Activated T-helper 1 cell treated with anti-CD3 and anti-CD28 coated beads, Interleukin-2, amount 50 U/mL, for 16 hours (primary cell): ENCODE results near the gene ARHGEF38.
"Not testable (repeated sequence)": the region's sequence is repeated elsewhere in the genome, so short reads cannot be mapped to it uniquely, and the experiment has no call there.

Source experiments
- DNase-seq, 2 donors: peaks; one replicate each; pipeline ENCODE4 v3.0.0-alpha.2; 2020; ENCODE audit warnings: low read depth in 1 of 2, low spot score in 1 of 2

The ARHGEF38 gene

DNA sequence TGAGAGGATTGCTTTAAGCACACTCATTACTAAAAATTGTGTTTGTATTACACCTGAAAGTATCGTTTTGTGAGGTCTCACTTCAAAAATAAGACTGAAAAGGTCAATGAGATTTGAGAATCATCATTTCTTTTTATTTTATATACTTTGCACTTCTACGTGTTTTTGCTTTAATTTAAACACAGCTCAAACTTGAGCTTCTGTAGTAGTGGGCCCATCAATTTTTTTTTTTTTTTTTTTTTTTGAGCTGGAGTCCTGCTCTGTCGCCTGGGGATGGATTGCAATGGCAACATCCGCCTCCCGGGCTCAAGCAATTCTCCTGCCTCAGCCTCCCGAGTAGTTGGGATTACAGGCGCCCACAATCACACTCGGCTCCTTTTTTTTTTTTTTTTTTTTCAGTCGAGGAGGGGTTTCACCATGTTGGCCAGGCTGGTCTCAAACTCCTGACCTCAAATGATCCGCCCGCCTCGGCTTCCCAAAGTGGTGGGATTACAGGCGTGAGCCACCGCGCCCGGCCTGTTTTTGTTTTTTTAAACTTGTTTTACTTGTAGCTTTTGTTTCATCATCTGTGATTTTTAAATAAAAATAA, 157.7 kb downstream of the ARHGEF38 start:
- no peak for DNase-seq

DNA sequence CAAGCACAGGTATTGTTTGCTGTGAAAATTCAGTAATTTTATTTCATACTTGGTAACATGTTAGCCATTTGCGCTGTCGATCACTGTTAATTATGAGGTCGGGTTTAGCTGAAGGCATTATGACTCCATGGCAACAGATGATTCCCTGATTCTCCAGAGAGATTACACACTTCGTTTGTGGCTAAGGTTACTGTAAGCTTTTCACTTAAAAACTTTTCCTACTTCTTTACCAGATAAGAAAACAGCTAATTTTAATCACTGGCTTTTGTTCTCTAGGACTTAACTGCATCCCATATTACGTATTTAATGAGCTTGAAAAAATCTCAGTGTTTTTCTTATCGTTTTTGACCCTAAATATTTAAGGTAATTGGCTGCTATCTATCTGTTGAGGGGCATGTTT, 158.3 kb downstream of the ARHGEF38 start:
- DNase-seq, result no peak

DNA sequence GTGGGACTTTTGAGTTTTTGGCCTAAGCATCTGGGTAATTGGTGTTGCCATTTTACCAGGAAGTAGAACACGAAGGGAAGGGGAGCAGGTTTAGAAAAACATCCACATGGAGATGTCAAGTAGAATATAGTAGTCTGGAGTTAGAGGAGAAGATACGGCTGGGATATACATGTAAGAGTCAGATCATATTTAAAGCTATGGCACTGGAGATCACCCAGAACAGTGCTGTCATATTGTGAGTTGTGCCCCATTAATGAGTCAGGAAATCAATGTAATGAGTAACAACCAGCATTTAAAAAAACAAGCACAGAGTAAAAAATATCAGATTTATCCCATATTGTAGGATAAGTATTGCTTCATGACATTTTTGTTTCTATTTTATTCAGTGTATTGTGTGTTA, 160.3 kb downstream of the ARHGEF38 start:
- no peak for DNase-seq

DNA sequence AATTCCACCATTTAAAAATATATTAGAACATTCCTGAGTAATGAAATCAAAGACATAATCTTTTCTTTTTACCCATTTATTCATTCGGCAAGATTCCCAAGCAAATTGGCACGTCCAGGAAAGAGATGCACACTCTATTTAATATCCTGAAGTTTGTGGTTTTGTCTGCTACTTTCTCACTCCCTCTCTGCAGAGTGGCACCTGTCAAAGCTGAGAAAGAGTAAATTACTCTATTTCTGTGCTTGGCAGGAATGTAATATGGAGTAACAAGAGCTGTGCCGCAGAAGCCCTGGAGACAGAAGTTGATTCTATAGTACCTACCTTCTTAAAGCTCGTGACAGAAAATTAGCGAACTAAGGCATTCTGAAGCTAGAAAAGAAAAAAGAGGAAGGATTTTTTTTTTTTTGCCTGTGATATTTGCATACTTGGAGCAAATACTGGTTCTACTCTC, 161.7 kb downstream of the ARHGEF38 start:
- no peak for DNase-seq

DNA sequence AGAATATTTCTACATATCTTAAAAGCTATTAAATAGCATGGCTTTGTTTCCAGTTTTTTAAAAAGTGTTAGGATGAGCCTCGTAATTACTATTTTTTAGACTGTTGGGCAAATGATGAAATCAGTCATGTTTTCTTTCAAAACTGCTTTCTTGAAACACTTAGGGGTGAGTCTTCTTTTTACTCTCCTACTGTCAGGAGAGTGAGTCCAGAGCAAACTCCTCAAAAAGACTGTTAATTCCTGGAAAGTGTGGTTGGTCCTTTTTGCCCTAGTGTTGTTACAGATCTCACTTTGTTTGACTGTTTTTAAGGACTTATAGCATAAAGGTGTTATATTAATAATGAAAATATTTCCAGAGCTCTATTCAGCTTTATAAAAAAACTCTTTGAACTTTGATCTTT, 162.5 kb downstream of the ARHGEF38 start:
- DNase-seq, result no peak

DNA sequence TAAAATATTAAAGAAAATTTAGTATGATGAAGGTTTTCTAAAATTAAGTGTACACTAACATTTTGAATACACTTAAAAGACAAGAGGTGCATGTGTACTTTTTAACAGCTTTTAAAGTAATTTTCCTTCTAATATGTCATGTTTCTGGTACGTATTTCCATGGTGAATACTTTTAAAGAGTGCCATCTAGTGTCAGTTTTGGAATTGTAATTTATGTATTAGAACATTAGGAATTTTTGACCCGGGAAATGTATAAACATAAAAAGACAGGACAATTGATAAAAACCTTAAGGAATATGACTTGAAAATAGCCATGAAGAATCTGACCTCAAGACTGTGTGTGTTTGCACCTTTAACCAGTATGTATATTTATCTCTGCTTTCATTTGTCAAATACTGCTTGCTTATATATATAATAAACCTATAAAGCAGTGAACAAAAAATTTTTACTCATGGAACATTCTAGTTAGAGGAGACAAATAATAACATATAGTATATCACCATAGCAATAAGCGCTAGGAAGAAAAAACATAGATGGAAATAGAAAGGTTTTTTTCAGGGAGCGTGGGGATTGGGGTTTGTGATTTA, 163.4 kb downstream of the ARHGEF38 start:
- no peak for DNase-seq

DNA sequence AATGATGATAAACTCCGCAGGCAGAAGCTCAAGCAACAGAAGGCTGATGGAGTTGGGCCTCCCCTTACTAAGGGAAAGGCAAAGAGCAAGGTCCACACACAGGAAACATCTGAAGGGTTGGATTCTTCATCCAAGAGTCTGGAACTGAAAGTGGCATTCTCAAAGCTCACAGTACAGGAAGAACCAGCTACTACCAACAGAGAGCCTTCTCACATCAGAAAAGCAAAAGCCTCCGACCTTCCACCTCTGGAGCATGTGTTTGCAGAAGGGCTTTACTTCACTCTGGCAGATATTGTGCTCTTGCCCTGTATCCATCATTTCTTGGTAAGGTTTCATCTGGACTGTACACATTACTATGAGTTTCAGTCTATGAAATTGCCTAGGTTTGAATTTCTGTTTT, 166.8 kb downstream of the ARHGEF38 start:
- DNase-seq, result no peak

DNA sequence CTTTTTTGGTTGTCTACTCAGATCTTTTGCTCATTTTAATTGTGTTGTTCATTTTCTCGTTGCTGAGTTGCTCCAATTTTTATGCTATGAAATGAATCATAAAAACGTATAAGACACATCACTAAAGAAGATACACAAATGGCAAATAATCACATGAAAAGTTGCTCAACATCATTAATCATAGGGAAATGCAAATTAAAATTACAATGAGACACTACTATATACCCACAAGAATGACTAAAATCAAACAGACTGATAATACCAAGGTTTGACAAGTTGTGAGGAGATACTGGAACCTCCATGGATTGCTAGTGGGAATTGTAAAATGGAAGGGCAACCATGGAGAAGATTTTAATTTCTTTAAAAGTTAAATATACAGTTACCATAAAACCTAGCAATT, 173.2 kb downstream of the ARHGEF38 start:
- no peak for DNase-seq

DNA sequence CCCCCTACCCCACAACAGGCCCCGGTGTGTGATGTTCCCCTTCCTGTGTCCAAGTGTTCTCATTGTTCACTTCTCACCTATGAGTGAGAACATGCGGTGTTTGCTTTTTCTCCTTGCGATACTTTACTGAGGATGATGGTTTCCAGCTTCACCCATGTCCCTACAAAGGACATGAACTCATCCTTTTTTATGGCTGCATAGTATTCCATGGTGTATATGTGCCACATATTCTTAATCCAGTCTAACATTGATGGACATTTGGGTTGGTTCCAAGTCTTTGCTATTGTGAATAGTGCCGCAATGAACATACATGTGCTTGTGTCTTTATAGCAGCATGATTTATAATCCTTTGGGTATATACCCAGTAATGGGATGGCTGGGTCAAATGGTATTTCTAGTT, 177.5 kb downstream of the ARHGEF38 start:
- DNase-seq, result not testable (repeated sequence)
